SK-N-SH (cell line): Measurements from ENCODE around the gene PLCL2. TPM values are rescaled to one million over a fixed set of nuclear protein-coding genes. Genes with fewer than 3 reads are reported as not detected.
A peak's percentile ranks its signal among the peaks of the same experiment; 100 is the strongest.

Source experiments
- CTCF ChIA-PET: fragments of 300-600, 350-600 bp; formaldehyde crosslinking; extraction: SDS; loops from one replicate; lab custom pipeline; 2021; lab: Yijun Ruan, JAX
- POLR2A ChIA-PET: fragments of 350-600 bp; sonication (Branson Sonifier 250); formaldehyde crosslinking; extraction: SDS; loops from one replicate; lab custom pipeline; 2020; ENCODE audit warnings: antibody characterized with exemption, inconsistent platforms; lab: Yijun Ruan, JAX
- DNase-seq: peaks from one replicate; pipeline ENCODE4 v3.0.0; 2012
- H2AFZ ChIP-seq: fragments of 200-600 bp; sonication (generic); 2 replicates; pipeline ENCODE4 v1.8.1; 2016; ENCODE audit warnings: antibody characterized with exemption, mild to moderate bottlenecking, low read depth
- H3F3A ChIP-seq: fragments of 200-600 bp; sonication (generic); replicated peaks from 2 replicates; pipeline ENCODE3; 2016; ENCODE audit warnings: antibody characterized with exemption, mild to moderate bottlenecking; ENCODE audit not compliant: insufficient read depth
- H3K27ac ChIP-seq, 2 experiments: fragments of 200-500 bp in 1 of 2; fragments of 200-600 bp in 1 of 2; sonication (Bioruptor generic) in 1 of 2; sonication (generic), shearing (Covaris generic) in 1 of 2; 2 replicates each; pipeline versions ENCODE4 v1.5.1 to v1.6.1; 2014 to 2016; ENCODE audit warnings: low read depth in 2 of 2, inconsistent platforms in 1 of 2, low read length in 1 of 2, mild to moderate bottlenecking in 1 of 2, mixed read lengths in 1 of 2
- H3K27me3 ChIP-seq: fragments of 200-600 bp; sonication (generic), shearing (Covaris generic); 2 replicates; pipeline ENCODE4 v1.6.1; 2016; ENCODE audit warnings: mixed run types; ENCODE audit not compliant: insufficient read depth
- H3K36me3 ChIP-seq, 2 experiments: fragments of 200-500 bp in 1 of 2; fragments of 200-600 bp in 1 of 2; sonication (Bioruptor generic) in 1 of 2; sonication (generic) in 1 of 2; replicated peaks in 1 of 2; 2 replicates each; pipeline versions ENCODE3 to v1.5.1; 2014 to 2016; ENCODE audit warnings: low read length in 1 of 2, mild to moderate bottlenecking in 1 of 2; ENCODE audit not compliant: insufficient read depth in 2 of 2, control insufficient read depth in 1 of 2
- H3K4me1 ChIP-seq, 2 experiments: fragments of 200-500 bp in 1 of 2; fragments of 200-600 bp in 1 of 2; sonication (Bioruptor generic) in 1 of 2; sonication (generic), shearing (Covaris generic) in 1 of 2; 2 replicates each; pipeline versions ENCODE4 v1.5.1 to v1.6.1; 2014 to 2016; ENCODE audit warnings: low read depth in 1 of 2, low read length in 1 of 2, mixed run types in 1 of 2; ENCODE audit not compliant: insufficient read depth in 2 of 2, control insufficient read depth in 1 of 2
- H3K4me2 ChIP-seq: fragments of 200-600 bp; sonication (generic), shearing (Covaris generic); 2 replicates; pipeline ENCODE4 v1.6.1; 2017; ENCODE audit warnings: mixed run types
- H3K4me3 ChIP-seq, 2 experiments: fragments of 200-500 bp in 1 of 2; fragments of 200-600 bp in 1 of 2; sonication (Bioruptor generic) in 1 of 2; sonication (generic), shearing (Covaris generic) in 1 of 2; 2 replicates each; pipeline versions ENCODE4 v1.5.1 to v1.8.1; 2014 to 2016; ENCODE audit warnings: low read depth in 2 of 2, inconsistent platforms in 1 of 2, low read length in 1 of 2, mild to moderate bottlenecking in 1 of 2, mixed read lengths in 1 of 2, moderate library complexity in 1 of 2
- H3K79me2 ChIP-seq: fragments of 200-600 bp; sonication (generic); 2 replicates; pipeline ENCODE4 v1.8.1; 2017; ENCODE audit warnings: mild to moderate bottlenecking; ENCODE audit not compliant: insufficient read depth
- H3K9ac ChIP-seq: fragments of 200-600 bp; sonication (generic); 2 replicates; pipeline ENCODE4 v1.6.1; 2017; ENCODE audit warnings: mixed run types
- H3K9me2 ChIP-seq: fragments of 200-600 bp; sonication (generic); 2 replicates; pipeline ENCODE4 v1.6.1; 2017; ENCODE audit warnings: mixed run types
- H3K9me3 ChIP-seq: fragments of 200-600 bp; sonication (generic); 2 replicates; pipeline ENCODE4 v1.6.1; 2017; ENCODE audit warnings: mixed run types, mild to moderate bottlenecking, moderate library complexity
- H4K20me1 ChIP-seq: fragments of 200-600 bp; sonication (generic); 2 replicates; pipeline ENCODE4 v1.6.1; 2017; ENCODE audit warnings: mild to moderate bottlenecking, mixed run types; ENCODE audit not compliant: insufficient read depth
- CHD2 ChIP-seq: fragments of 150-350 bp; IDR thresholded peaks from 2 replicates; pipeline ENCODE4 v1.6.1; 2018; ENCODE audit warnings: low read length; ENCODE audit not compliant: partially characterized antibody
- ELF1 ChIP-seq: IDR thresholded peaks from 2 replicates; pipeline ENCODE4 v1.4.0; 2012
- FOXJ3 ChIP-seq: sonication (generic); formaldehyde crosslinking; IDR thresholded peaks from 2 replicates; pipeline ENCODE4 v1.5.1; 2020; ENCODE audit warnings: mild to moderate bottlenecking, missing genetic modification reagents
- FOXM1 ChIP-seq: IDR thresholded peaks from 2 replicates; pipeline ENCODE4 v1.4.0; 2012; ENCODE audit warnings: low read depth, mild to moderate bottlenecking
- GABPA ChIP-seq: IDR thresholded peaks from 2 replicates; pipeline ENCODE4 v1.4.0; 2012; ENCODE audit warnings: low read depth, mild to moderate bottlenecking
- NRF1 ChIP-seq: IDR thresholded peaks from 2 replicates; pipeline ENCODE4 v1.6.1; 2012; ENCODE audit warnings: low read depth, mild to moderate bottlenecking, low read length
- RAD21 ChIP-seq: IDR thresholded peaks from 2 replicates; pipeline ENCODE4 v1.6.1; 2012; ENCODE audit warnings: mild to moderate bottlenecking, low read length
- RFX5 ChIP-seq: IDR thresholded peaks from 2 replicates; pipeline ENCODE4 v1.6.1; 2012; ENCODE audit warnings: mild to moderate bottlenecking, improper control_type of control experiment, low read length
- SIN3A ChIP-seq: IDR thresholded peaks from 2 replicates; pipeline ENCODE4 v1.6.1; 2012; ENCODE audit warnings: low read depth, mild to moderate bottlenecking, low read length, moderate library complexity, borderline replicate concordance
- SMC3 ChIP-seq: IDR thresholded peaks from 2 replicates; pipeline ENCODE4 v1.6.1; 2012; ENCODE audit warnings: low read depth, low read length, improper control_type of control experiment
- TEAD4 ChIP-seq: IDR thresholded peaks from 2 replicates; pipeline ENCODE4 v1.4.0; 2012; ENCODE audit warnings: mild to moderate bottlenecking, borderline replicate concordance; ENCODE audit not compliant: insufficient read depth
- WGBS: methylation state at CpG from one replicate; pipeline ENCODE4 v1.1.6; 2017; ENCODE audit warnings: low lambda C conversion rate; 5-methylcytosine and 5-hydroxymethylcytosine counted together
- polyA plus RNA-seq, 3 experiments: library from polyadenylated mRNA; depleted of rRNA; stranded (reverse); fragments of >200 nt; gene quantifications; 2 replicates each; pipeline ENCODE4 v1.2.3, GENCODE V29; 2012
- TF ChIP-seq, protein P1 (sequence below): fragments of 150-350 bp; IDR thresholded peaks from 2 replicates; pipeline ENCODE4 v1.6.1; 2016; ENCODE audit warnings: mild to moderate bottlenecking, low read depth, low read length
- TF ChIP-seq, protein P2 (sequence below): IDR thresholded peaks from 2 replicates; pipeline ENCODE4 v1.4.0; 2012; ENCODE audit warnings: low read depth
- TF ChIP-seq, protein P3 (sequence below): fragments of 150-350 bp; IDR thresholded peaks from 2 replicates; pipeline ENCODE4 v1.6.1; 2017; ENCODE audit warnings: antibody characterized with exemption, low read length, low read depth, borderline replicate concordance
- TF ChIP-seq, protein P4 (sequence below): IDR thresholded peaks from 2 replicates; pipeline ENCODE4 v1.4.0; 2012; ENCODE audit warnings: low read depth, borderline replicate concordance
- TF ChIP-seq, protein P5 (sequence below): IDR thresholded peaks from 2 replicates; pipeline ENCODE4 v1.4.0; 2012; ENCODE audit warnings: low read depth, borderline replicate concordance

Gene PLCL2
- polyA plus RNA-seq, 1 of the 3 experiments (the other 2 are of a cell fraction), result 0.85 TPM

DNA sequence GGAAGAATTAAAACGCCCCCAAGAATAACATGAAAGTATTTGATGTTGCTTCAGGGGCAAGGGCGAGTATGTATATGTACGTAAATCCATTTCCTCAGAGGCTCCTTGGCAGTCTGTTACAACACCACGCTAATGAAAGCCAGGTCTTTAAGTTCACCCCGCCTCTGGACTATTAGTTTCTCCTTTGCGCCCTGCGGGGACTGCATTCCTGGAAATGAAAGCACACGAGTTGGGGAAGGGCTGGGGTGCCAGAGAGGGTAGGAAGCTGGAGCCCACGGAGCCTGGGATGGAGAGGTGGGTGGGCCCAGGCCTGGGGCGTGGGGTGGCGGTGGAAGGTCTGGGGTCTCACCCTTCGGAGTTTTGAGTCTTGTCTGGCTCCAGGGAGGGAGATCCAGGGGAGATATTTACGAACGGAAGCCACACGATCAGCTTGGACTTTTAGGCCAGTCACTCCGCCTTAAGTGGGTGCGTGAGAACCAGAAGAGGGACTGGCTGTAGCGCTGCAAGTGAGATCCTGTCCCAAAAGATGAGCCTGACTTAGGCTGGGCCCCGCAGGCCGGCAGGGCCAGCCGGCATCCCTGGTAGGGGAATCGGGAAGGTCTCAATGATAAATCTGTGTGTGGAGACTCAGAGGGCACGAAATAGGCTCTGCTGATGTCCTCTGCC, 1.6 kb upstream of the PLCL2 start:
- Histone ChIP-seq H3F3A (peaks cover 7% of the 10 kb centered on the region), H3K27me3 (no peaks in the 10 kb centered on the region), H2AFZ (no peak overlapping the region), H3K4me1 (peaks cover 0 to 3% of the 10 kb centered on the region in 2 experiments; a peak in 2 of 4 replicates), H3K4me2 (no peak overlapping the region), H3K9ac (no peak overlapping the region), H3K4me3 (no peak overlapping the region), H3K36me3 (no peaks in the 10 kb centered on the region), H3K9me2 (no peaks in the 10 kb centered on the region), H3K9me3 (no peaks in the 10 kb centered on the region), H4K20me1 (no peaks in the 10 kb centered on the region), H3K79me2 (peaks cover 5% of the 10 kb centered on the region), H3K27ac (no peak overlapping the region)
- POLR2A ChIA-PET, result no interaction called here
- CTCF ChIA-PET, result interaction anchor here (0.5 to 2.3 kb wide), 28 partner anchors 8 to 1165 kb away, joined by 3 to 14 read pairs (median 4); no protein-coding TSS in a partner anchor
- TF ChIP-seq ELF1 (no peak), FOXJ3 (CRISPR knock-in tag) (no peak), TEAD4 (no peak), SIN3A (no peak), NRF1 (no peak), RAD21 (no peak)
- TF ChIP-seq, protein P1, sequence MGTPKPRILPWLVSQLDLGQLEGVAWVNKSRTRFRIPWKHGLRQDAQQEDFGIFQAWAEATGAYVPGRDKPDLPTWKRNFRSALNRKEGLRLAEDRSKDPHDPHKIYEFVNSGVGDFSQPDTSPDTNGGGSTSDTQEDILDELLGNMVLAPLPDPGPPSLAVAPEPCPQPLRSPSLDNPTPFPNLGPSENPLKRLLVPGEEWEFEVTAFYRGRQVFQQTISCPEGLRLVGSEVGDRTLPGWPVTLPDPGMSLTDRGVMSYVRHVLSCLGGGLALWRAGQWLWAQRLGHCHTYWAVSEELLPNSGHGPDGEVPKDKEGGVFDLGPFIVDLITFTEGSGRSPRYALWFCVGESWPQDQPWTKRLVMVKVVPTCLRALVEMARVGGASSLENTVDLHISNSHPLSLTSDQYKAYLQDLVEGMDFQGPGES, result no peak
- 91% methylated on average over 20 of the region's 23 CpGs for WGBS
- peak; percentile 20 for DNase-seq

DNA sequence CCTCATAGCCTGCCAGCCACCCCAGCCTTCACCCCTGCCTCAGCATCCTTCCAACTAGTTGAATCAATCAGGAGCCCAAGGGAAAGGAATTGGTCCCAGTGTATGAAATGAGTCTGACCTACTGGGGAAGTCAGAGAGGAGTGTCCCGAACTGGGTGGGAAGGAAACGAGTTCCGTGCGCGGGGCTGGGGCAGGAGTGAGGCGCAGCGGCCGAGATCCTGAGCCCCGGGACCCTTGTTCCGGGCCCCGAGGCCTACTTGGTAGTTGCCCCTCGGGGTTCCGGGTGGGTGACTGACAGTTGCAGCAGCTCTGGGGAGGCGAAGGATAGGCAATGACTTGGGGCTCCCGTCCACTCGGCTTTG, 1.1 kb upstream of the PLCL2 start:
- H4K20me1 ChIP-seq, result no peaks in the 10 kb centered on the region
- peaks cover 0 to 3% of the 10 kb centered on the region in 2 experiments; a peak in 2 of 4 replicates for H3K4me1 ChIP-seq
- no peaks in the 10 kb centered on the region for H3K9me3 ChIP-seq
- H3K4me2 ChIP-seq, result peak overlapping the region; percentile 87; the same call in 1 of the 2 replicates
- H3K9ac ChIP-seq, result no peak overlapping the region
- peaks cover 7% of the 10 kb centered on the region for H3F3A ChIP-seq
- ChIA-PET POLR2A (no interaction called here), CTCF (interaction anchor here (0.5 to 2.3 kb wide), 28 partner anchors 8 to 1165 kb away, joined by 3 to 14 read pairs (median 4); no protein-coding TSS in a partner anchor)
- 89% methylated on average over 15 of the region's 16 CpGs for WGBS
- DNase-seq, result no peak
- peak overlapping the region in 1 of 2 experiments; percentile 73; a peak in 2 of 4 replicates for H3K4me3 ChIP-seq
- TF ChIP-seq FOXM1 (no peak), RFX5 (no peak), GABPA (no peak), CHD2 (no peak), FOXJ3 (CRISPR knock-in tag) (no peak), SMC3 (no peak)
- TF ChIP-seq, protein P2, sequence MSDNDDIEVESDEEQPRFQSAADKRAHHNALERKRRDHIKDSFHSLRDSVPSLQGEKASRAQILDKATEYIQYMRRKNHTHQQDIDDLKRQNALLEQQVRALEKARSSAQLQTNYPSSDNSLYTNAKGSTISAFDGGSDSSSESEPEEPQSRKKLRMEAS, result no peak
- TF ChIP-seq, protein P3, sequence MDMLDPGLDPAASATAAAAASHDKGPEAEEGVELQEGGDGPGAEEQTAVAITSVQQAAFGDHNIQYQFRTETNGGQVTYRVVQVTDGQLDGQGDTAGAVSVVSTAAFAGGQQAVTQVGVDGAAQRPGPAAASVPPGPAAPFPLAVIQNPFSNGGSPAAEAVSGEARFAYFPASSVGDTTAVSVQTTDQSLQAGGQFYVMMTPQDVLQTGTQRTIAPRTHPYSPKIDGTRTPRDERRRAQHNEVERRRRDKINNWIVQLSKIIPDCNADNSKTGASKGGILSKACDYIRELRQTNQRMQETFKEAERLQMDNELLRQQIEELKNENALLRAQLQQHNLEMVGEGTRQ, result no peak
- TF ChIP-seq, protein P4, sequence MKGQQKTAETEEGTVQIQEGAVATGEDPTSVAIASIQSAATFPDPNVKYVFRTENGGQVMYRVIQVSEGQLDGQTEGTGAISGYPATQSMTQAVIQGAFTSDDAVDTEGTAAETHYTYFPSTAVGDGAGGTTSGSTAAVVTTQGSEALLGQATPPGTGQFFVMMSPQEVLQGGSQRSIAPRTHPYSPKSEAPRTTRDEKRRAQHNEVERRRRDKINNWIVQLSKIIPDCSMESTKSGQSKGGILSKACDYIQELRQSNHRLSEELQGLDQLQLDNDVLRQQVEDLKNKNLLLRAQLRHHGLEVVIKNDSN, result no peak
- TF ChIP-seq, protein P5, sequence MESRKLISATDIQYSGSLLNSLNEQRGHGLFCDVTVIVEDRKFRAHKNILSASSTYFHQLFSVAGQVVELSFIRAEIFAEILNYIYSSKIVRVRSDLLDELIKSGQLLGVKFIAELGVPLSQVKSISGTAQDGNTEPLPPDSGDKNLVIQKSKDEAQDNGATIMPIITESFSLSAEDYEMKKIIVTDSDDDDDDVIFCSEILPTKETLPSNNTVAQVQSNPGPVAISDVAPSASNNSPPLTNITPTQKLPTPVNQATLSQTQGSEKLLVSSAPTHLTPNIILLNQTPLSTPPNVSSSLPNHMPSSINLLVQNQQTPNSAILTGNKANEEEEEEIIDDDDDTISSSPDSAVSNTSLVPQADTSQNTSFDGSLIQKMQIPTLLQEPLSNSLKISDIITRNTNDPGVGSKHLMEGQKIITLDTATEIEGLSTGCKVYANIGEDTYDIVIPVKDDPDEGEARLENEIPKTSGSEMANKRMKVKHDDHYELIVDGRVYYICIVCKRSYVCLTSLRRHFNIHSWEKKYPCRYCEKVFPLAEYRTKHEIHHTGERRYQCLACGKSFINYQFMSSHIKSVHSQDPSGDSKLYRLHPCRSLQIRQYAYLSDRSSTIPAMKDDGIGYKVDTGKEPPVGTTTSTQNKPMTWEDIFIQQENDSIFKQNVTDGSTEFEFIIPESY, result no peak
- no peak overlapping the region for H2AFZ ChIP-seq
- no peak overlapping the region for H3K27ac ChIP-seq
- H3K9me2 ChIP-seq, result no peaks in the 10 kb centered on the region
- H3K79me2 ChIP-seq, result peaks cover 5% of the 10 kb centered on the region
- no peaks in the 10 kb centered on the region for H3K36me3 ChIP-seq
- H3K27me3 ChIP-seq, result no peaks in the 10 kb centered on the region
